Activated CD8-positive, alpha-beta T cell treated with anti-CD3 and anti-CD28 coated beads for 36 hours (primary cell): ENCODE measurements around the gene NEUROD2. TPM values are rescaled to one million over a fixed set of nuclear protein-coding genes. Genes with fewer than 3 reads are reported as not detected.

Source experiments
- ATAC-seq: fragments of 200-7000 bp; cut with Tn5 transposase; one replicate; pipeline ENCODE4 v1.10.0; 2021; ENCODE audit warnings: mild to moderate bottlenecking, moderate library complexity
- CTCF ChIA-PET: fragments of 350-600 bp; sonication (Branson Sonifier 250); formaldehyde crosslinking; loops from one replicate; lab custom pipeline; 2021; ENCODE audit warnings: antibody characterized with exemption; lab: Charles Lee
- POLR2A ChIA-PET: fragments of 350-600 bp; sonication (Branson Sonifier 250); formaldehyde crosslinking; loops from one replicate; lab custom pipeline; 2021; ENCODE audit warnings: antibody characterized with exemption; lab: Charles Lee
- DNase-seq: peaks from one replicate; pipeline ENCODE4 v3.0.0-alpha.2; 2020
- H3K27ac Mint-ChIP-seq: one replicate; pipeline ENCODE4 v1.8.0; 2021; ENCODE audit warnings: mild to moderate bottlenecking, mixed read lengths
- H3K27me3 Mint-ChIP-seq: one replicate; pipeline ENCODE4 v1.8.0; 2021; ENCODE audit warnings: mixed read lengths
- H3K36me3 Mint-ChIP-seq: one replicate; pipeline ENCODE4 v1.8.0; 2021; ENCODE audit warnings: low read depth, mixed read lengths
- H3K4me1 Mint-ChIP-seq: one replicate; pipeline ENCODE4 v1.8.0; 2021; ENCODE audit warnings: low read depth, mixed read lengths
- H3K4me3 Mint-ChIP-seq: one replicate; pipeline ENCODE4 v1.8.0; 2021; ENCODE audit warnings: mild to moderate bottlenecking, moderate library complexity, mixed read lengths
- H3K9me3 Mint-ChIP-seq: one replicate; pipeline ENCODE4 v1.8.0; 2021; ENCODE audit warnings: mixed read lengths
- CTCF ChIP-seq: fragments of 200-600 bp; IDR thresholded peaks from one replicate; pipeline ENCODE4 v1.8.0; 2022; ENCODE audit warnings: antibody characterized with exemption, mild to moderate bottlenecking
- intact Hi-C: fragments of 100-400 bp; cut with micrococcal nuclease; formaldehyde crosslinking; loops from one replicate; pipeline ENCODE4 v1.10.0; 2022
- total RNA-seq, 2 experiments: library from RNA; stranded (reverse); gene quantifications; one replicate each; pipeline ENCODE4 v1.2.3, GENCODE V29; 2021

The NEUROD2 gene
- total RNA-seq, 2 experiments from 2014 or later: not detected

GRCh38 chr17:39573447-39574298, 34.0 kb downstream of the NEUROD2 start:
- H3K4me3 Mint-ChIP-seq: peak overlapping the region; percentile 81
- TF ChIP-seq CTCF: no peak
- peaks cover 3% of the 10 kb centered on the region for H3K4me1 Mint-ChIP-seq
- ATAC-seq (peak; percentile 83), DNase-seq (peak; percentile 61)
- CTCF ChIA-PET: interaction anchor here (1.2 to 2.3 kb wide), 2 partner anchors 26 to 49 kb away, joined by 3 to 26 read pairs; no protein-coding TSS in a partner anchor
- H3K9me3 Mint-ChIP-seq: peaks cover 5% of the 10 kb centered on the region
- POLR2A ChIA-PET: interaction anchor here (1.3 kb wide), 1 partner anchor 112 kb away, joined by 4 read pairs; no protein-coding TSS in a partner anchor
- H3K36me3 Mint-ChIP-seq: peaks cover 30% of the 10 kb centered on the region
- H3K27ac Mint-ChIP-seq: no peak overlapping the region
- intact Hi-C loops: no loop called here
- H3K27me3 Mint-ChIP-seq: peaks cover 7% of the 10 kb centered on the region

- Mint-ChIP-seq H3K27me3 (peaks cover 7% of the 10 kb centered on the region), H3K4me3 (no peak overlapping the region), H3K9me3 (peaks cover 5% of the 10 kb centered on the region), H3K36me3 (peaks cover 39% of the 10 kb centered on the region), H3K4me1 (peaks cover 3% of the 10 kb centered on the region), H3K27ac (no peak overlapping the region)
- ATAC-seq (no peak), DNase-seq (no peak)
- CTCF ChIA-PET: interaction anchor here (1.0 to 1.4 kb wide), 2 partner anchors 24 to 51 kb away, joined by 5 to 6 read pairs; no protein-coding TSS in a partner anchor
- POLR2A ChIA-PET: interaction anchor here (0.5 kb wide), 1 partner anchor 450 kb away, joined by 3 read pairs; no protein-coding TSS in a partner anchor
- TF ChIP-seq CTCF: no peak
- intact Hi-C loops: no loop called here
Observed at GRCh38 chr17:39572121-39572520, 35.6 kb downstream of the NEUROD2 start.

GRCh38 chr17:39569126-39569525, 38.6 kb downstream of the NEUROD2 start:
- no peak overlapping the region for H3K27ac Mint-ChIP-seq
- DNase-seq (no peak), ATAC-seq (no peak)
- ChIA-PET POLR2A (no interaction called here), CTCF (interaction anchor here (1.2 to 1.4 kb wide), 3 partner anchors 21 to 85 kb away, joined by 3 to 4 read pairs (median 4); no protein-coding TSS in a partner anchor)
- H3K4me3 Mint-ChIP-seq: no peak overlapping the region
- H3K27me3 Mint-ChIP-seq: peaks cover 5% of the 10 kb centered on the region
- H3K36me3 Mint-ChIP-seq: peaks cover 48% of the 10 kb centered on the region
- no peak for TF ChIP-seq CTCF
- intact Hi-C loops: no loop called here
- peaks cover 3% of the 10 kb centered on the region for H3K4me1 Mint-ChIP-seq
- peaks cover 5% of the 10 kb centered on the region for H3K9me3 Mint-ChIP-seq

- H3K4me3 Mint-ChIP-seq: no peak overlapping the region
- intact Hi-C loops: no loop called here
- H3K9me3 Mint-ChIP-seq: peaks cover 5% of the 10 kb centered on the region
- CTCF ChIA-PET: interaction anchor here (1.2 to 1.4 kb wide), 3 partner anchors 20 to 85 kb away, joined by 3 to 4 read pairs (median 4); no protein-coding TSS in a partner anchor
- peaks cover 2% of the 10 kb centered on the region for H3K27me3 Mint-ChIP-seq
- H3K4me1 Mint-ChIP-seq: no peaks in the 10 kb centered on the region
- ATAC-seq (no peak), DNase-seq (no peak)
- no peak overlapping the region for H3K27ac Mint-ChIP-seq
- POLR2A ChIA-PET: no interaction called here
- no peak for TF ChIP-seq CTCF
- H3K36me3 Mint-ChIP-seq: peaks cover 48% of the 10 kb centered on the region
Observed at GRCh38 chr17:39568702-39569101, 39.0 kb downstream of the NEUROD2 start.
